ENCODE data around the gene BUB3. TPM values are rescaled to one million over a fixed set of nuclear protein-coding genes. Genes with fewer than 3 reads are reported as not detected.

BUB3 gene
- total RNA-seq, 4 donors from 2014 or later, result 78.0 to 129 (median 95.9) TPM

GRCh38 chr10:123142701-123143161 is 11.5 kb upstream of the BUB3 start:
- TF ChIP-seq CTCF (IDR thresholded peaks at IDR 0.05; ENCODE audit: low read depth), result no peak

- no peak for TF ChIP-seq CTCF (IDR thresholded peaks at IDR 0.05; ENCODE audit: low read depth)
These were observed 10.9 kb upstream of the BUB3 start for GRCh38 chr10:123143162-123143824.

- no peak for TF ChIP-seq CTCF (IDR thresholded peaks at IDR 0.05; ENCODE audit: low read depth)
These were observed 10.4 kb upstream of the BUB3 start for GRCh38 chr10:123143825-123144168.

GRCh38 chr10:123144697-123145541 is 9.3 kb upstream of the BUB3 start:
- no peak for TF ChIP-seq CTCF (IDR thresholded peaks at IDR 0.05; ENCODE audit: low read depth)

GRCh38 chr10:123145542-123146012 is 8.6 kb upstream of the BUB3 start:
- no peak for TF ChIP-seq CTCF (IDR thresholded peaks at IDR 0.05; ENCODE audit: low read depth)

GRCh38 chr10:123146013-123146893 is 7.9 kb upstream of the BUB3 start:
- TF ChIP-seq CTCF (IDR thresholded peaks at IDR 0.05; ENCODE audit: low read depth), result no peak

All from subcutaneous adipose tissue (tissue), 4 donors.